Spleen (tissue), 11 donors: ENCODE data around the gene TNS4. TPM values are rescaled to one million over a fixed set of nuclear protein-coding genes. Genes with fewer than 3 reads are reported as not detected.
A peak's percentile ranks its signal among the peaks of the same experiment; 100 is the strongest.

ENCODE experiments used
- DNase-seq: peaks from one replicate; pipeline ENCODE4 v3.0.0-alpha.2; 2020
- H3K27ac ChIP-seq, 8 donors: fragments of 200-600 bp; sonication (generic) in 7 of 8; 1 replicate in 4 of 8; 2 replicates in 4 of 8; pipeline versions ENCODE4 v1.5.0 to v1.8.0; 2016 to 2021; ENCODE audit warnings: inconsistent platforms in 4 of 8, mild to moderate bottlenecking in 4 of 8, moderate library complexity in 1 of 8
- H3K27me3 ChIP-seq, 7 donors: fragments of 200-600 bp; sonication (generic) in 6 of 7; replicated peaks in 1 of 7; 1 replicate in 4 of 7; 2 replicates in 3 of 7; pipeline versions ENCODE4 v1.5.0 to v1.8.0; 2016 to 2021; ENCODE audit warnings: inconsistent platforms in 3 of 7, mild to moderate bottlenecking in 1 of 7
- H3K36me3 ChIP-seq, 6 donors: fragments of 200-600 bp; sonication (generic) in 5 of 6; 1 replicate in 4 of 6; 2 replicates in 2 of 6; pipeline versions ENCODE4 v1.5.0 to v1.8.0; 2016 to 2021; ENCODE audit warnings: inconsistent platforms in 2 of 6
- H3K4me1 ChIP-seq, 6 donors: fragments of 200-600 bp; sonication (generic) in 5 of 6; 1 replicate in 3 of 6; 2 replicates in 3 of 6; pipeline versions ENCODE4 v1.5.0 to v1.8.0; 2016 to 2021; ENCODE audit warnings: inconsistent platforms in 3 of 6
- H3K4me3 ChIP-seq, 8 donors: fragments of 200-600 bp; sonication (generic) in 7 of 8; 1 replicate in 4 of 8; 2 replicates in 4 of 8; pipeline versions ENCODE4 v1.5.0 to v1.8.0; 2016 to 2021; ENCODE audit warnings: inconsistent platforms in 4 of 8, mild to moderate bottlenecking in 4 of 8, moderate library complexity in 2 of 8
- H3K9me3 ChIP-seq, 8 donors: fragments of 200-600 bp; sonication (generic) in 7 of 8; 1 replicate in 4 of 8; 2 replicates in 4 of 8; pipeline versions ENCODE4 v1.5.0 to v1.8.0; 2016 to 2021; ENCODE audit warnings: inconsistent platforms in 4 of 8
- POLR2A ChIP-seq, 3 donors: fragments of 450-650 bp; IDR thresholded peaks; one replicate each; pipeline ENCODE4 v1.5.1; 2017; ENCODE audit warnings: antibody characterized with exemption in 3 of 3, mild to moderate bottlenecking in 1 of 3
- POLR2AphosphoS5 ChIP-seq, 3 donors: sonication (generic); formaldehyde crosslinking; IDR thresholded peaks; one replicate each; pipeline ENCODE4 v1.5.1; 2017; ENCODE audit warnings: antibody characterized with exemption in 3 of 3
- WGBS, 5 donors: extraction: QIAGEN DNeasy Blood & Tissue Kit in 3 of 5; methylation state at CpG; one replicate each; pipeline versions ENCODE4 v1.1.5 to v1.1.7; 2013 to 2018; 5-methylcytosine and 5-hydroxymethylcytosine counted together
- intact Hi-C: fragments of 100-400 bp; cut with DNase I; formaldehyde crosslinking; loops from one replicate; pipeline ENCODE4 v1.15.0; 2023; ENCODE audit warnings: low total_unique reads
- polyA plus RNA-seq, 3 donors: library from polyadenylated mRNA; stranded (reverse); fragments of 200-250 nt; gene quantifications; one replicate each; pipeline ENCODE4 v1.2.1, GENCODE V29; 2013
- total RNA-seq, 7 donors: library from RNA; depleted of rRNA in 3 of 7; stranded (reverse); fragments of >200 nt in 3 of 7; fragmentation: NEBNext Ultra II Directional in 4 of 7; extraction: Animal tissue kit (Norgen Biotek cat#: 25700) in 4 of 7; gene quantifications; one replicate each; pipeline versions ENCODE4 v1.1.0 to v1.2.1, GENCODE V29; 2016 to 2021
- TF ChIP-seq, protein P1 (sequence below), 11 experiments: fragments of 200-600 bp in 7 of 11; fragments of 450-650 bp in 4 of 11; sonication (generic) in 4 of 11; IDR thresholded peaks in 8 of 11; conservative IDR thresholded peaks in 3 of 11; 1 replicate in 7 of 11; 2 replicates in 4 of 11; pipeline versions ENCODE4 v1.4.0 to v1.8.0; 2016 to 2021; ENCODE audit warnings: antibody characterized with exemption in 11 of 11, inconsistent platforms in 4 of 11, mild to moderate bottlenecking in 1 of 11
- donor health status: healthy with polysubstance abuse.
- donor health status: DM: no; HTN: no; CAD: no; lungs with moderate emphysema.
- donor health status: DM: no; HTN: no; CAD: no.
- donor health status: Bipolar disorder and iron deficiency.
- donor health status: healthy.
- donor health status: DM: no; HTN: no; CAD: no.
- donor health status: DM: yes; HTN: yes; CAD: no.

Gene TNS4
- total and polyA plus RNA-seq, 10 donors = 0.14 to 1.3 (median 0.37) TPM; not detected in 1

DNA sequence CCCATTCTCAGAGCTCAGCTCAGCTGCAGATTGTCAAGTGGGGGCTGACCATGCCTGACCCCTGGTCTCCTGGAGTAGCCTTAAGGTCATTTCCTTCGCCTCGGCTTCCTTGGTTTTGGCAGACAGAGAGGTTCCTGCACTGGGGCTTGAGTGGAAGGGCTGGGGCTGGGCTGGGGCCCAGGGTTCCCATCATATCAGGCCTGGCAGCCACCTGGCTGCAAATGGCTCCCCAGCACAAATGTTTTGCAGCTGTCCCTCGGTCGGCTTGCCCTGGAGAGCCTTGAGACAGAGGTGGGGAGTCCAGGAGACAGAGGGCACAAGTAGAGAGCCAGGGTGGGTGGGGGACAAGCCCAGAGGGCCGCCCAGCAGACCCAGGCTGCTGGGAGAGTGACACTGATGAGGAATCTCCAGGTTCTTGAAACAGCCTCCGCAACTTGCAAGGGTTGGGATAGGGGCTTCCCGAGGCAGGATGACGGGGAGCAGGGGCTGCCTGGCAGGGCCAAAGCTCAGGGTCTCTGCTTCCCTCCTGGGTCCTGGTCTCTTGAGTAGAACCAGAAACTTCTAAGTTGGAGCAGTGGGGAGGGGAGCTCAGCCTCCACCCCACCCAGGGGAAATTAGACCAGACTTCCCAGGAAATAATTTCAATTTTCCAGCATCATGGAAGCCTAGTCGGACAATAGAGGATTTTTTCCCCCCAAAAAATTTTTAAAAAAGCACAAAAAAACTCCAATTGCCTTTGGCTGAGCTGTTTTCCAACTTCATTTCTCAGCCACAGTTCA is 38.9 kb downstream of the TNS4 start:
- DNase-seq = no peak
- Histone ChIP-seq H3K27ac (peak overlapping the region in 7 of 8 donors; percentile 2 to 67 (median 45)), H3K4me1 (peaks cover 0 to 53% (median 29%) of the 10 kb centered on the region in 6 donors), H3K27me3 (peaks cover 0 to under 1% (median 0%) of the 10 kb centered on the region in 7 donors), H3K4me3 (no peak overlapping the region), H3K9me3 (no peaks in the 10 kb centered on the region), H3K36me3 (peaks cover 0 to 15% (median 4%) of the 10 kb centered on the region in 6 donors)
- 61 to 70% (median 67%) methylated on average over 5 to 9 of the region's 9 CpGs for WGBS, 5 donors
- intact Hi-C loops = no loop called here
- TF ChIP-seq POLR2AphosphoS5 (IDR thresholded peaks at IDR 0.05) = peak in 2 of 3 donors; percentile 19 to 68
- TF ChIP-seq, protein P1, sequence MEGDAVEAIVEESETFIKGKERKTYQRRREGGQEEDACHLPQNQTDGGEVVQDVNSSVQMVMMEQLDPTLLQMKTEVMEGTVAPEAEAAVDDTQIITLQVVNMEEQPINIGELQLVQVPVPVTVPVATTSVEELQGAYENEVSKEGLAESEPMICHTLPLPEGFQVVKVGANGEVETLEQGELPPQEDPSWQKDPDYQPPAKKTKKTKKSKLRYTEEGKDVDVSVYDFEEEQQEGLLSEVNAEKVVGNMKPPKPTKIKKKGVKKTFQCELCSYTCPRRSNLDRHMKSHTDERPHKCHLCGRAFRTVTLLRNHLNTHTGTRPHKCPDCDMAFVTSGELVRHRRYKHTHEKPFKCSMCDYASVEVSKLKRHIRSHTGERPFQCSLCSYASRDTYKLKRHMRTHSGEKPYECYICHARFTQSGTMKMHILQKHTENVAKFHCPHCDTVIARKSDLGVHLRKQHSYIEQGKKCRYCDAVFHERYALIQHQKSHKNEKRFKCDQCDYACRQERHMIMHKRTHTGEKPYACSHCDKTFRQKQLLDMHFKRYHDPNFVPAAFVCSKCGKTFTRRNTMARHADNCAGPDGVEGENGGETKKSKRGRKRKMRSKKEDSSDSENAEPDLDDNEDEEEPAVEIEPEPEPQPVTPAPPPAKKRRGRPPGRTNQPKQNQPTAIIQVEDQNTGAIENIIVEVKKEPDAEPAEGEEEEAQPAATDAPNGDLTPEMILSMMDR (IDR thresholded peaks at IDR 0.05 in 8 of 11, conservative IDR thresholded peaks at IDR 0.05 in 3 of 11) = no peak
- no peak for TF ChIP-seq POLR2A (IDR thresholded peaks at IDR 0.05)

GRCh38 chr17:40461732-40462342 is 39.6 kb downstream of the TNS4 start:
- Histone ChIP-seq H3K36me3 (peaks cover 0 to 22% (median 8%) of the 10 kb centered on the region in 6 donors), H3K4me1 (peaks cover 0 to 60% (median 33%) of the 10 kb centered on the region in 6 donors), H3K9me3 (no peaks in the 10 kb centered on the region), H3K27ac (peak overlapping the region in 7 of 8 donors; percentile 2 to 67 (median 45)), H3K4me3 (no peak overlapping the region), H3K27me3 (no peaks in the 10 kb centered on the region)
- intact Hi-C loops = no loop called here
- 60 to 81% (median 69%) methylated on average over 8 to 12 of the region's 12 CpGs for WGBS, 5 donors
- TF ChIP-seq POLR2A (IDR thresholded peaks at IDR 0.05) (no peak), POLR2AphosphoS5 (IDR thresholded peaks at IDR 0.05) (peak in 1 of 3 donors; percentile 66)
- TF ChIP-seq, protein P1 (IDR thresholded peaks at IDR 0.05 in 8 of 11, conservative IDR thresholded peaks at IDR 0.05 in 3 of 11) = no peak
- DNase-seq = no peak

- intact Hi-C loops = no loop called here
- no peak for DNase-seq
- H3K27me3 ChIP-seq = no peaks in the 10 kb centered on the region
- H3K9me3 ChIP-seq = no peaks in the 10 kb centered on the region
- H3K27ac ChIP-seq = peak overlapping the region in 7 of 8 donors; percentile 2 to 67 (median 43)
- TF ChIP-seq POLR2AphosphoS5 (IDR thresholded peaks at IDR 0.05) = peak in 1 of 3 donors; percentile 61
- TF ChIP-seq, protein P1 (IDR thresholded peaks at IDR 0.05 in 8 of 11, conservative IDR thresholded peaks at IDR 0.05 in 3 of 11) = no peak
- 57 to 76% (median 73%) methylated on average over 6 to 9 of the region's 9 CpGs for WGBS, 5 donors
- no peak overlapping the region for H3K4me3 ChIP-seq
- peaks cover 0 to 67% (median 36%) of the 10 kb centered on the region in 6 donors for H3K4me1 ChIP-seq
- peaks cover 0 to 29% (median 14%) of the 10 kb centered on the region in 6 donors for H3K36me3 ChIP-seq
Measured at GRCh38 chr17:40460968-40461731, 40.3 kb downstream of the TNS4 start.
